Stimulated activated CD8-positive, alpha-beta memory T cell treated with anti-CD3 and anti-CD28 coated beads, Interleukin-7, amount 100 ng/mL, for 4 hours (primary cell): ENCODE data around the gene ELMOD2.
"Not testable (repeated sequence)": the region's sequence is repeated elsewhere in the genome, so short reads cannot be mapped to it uniquely, and the experiment has no call there.

Experiments used
- DNase-seq, 2 donors: peaks; one replicate each; pipeline ENCODE4 v3.0.0-alpha.2; 2020; ENCODE audit warnings: low read depth in 2 of 2

ELMOD2 gene, protein sequence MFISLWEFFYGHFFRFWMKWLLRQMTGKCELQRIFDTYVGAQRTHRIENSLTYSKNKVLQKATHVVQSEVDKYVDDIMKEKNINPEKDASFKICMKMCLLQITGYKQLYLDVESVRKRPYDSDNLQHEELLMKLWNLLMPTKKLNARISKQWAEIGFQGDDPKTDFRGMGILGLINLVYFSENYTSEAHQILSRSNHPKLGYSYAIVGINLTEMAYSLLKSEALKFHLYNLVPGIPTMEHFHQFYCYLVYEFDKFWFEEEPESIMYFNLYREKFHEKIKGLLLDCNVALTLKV

GRCh38 chr4:140523857-140524742 is at the start of gene ELMOD2:
ELMOD2 (plus strand) TSS chr4:140524168; CDS start chr4:140525429, 1,261 bp downstream.
- DNase-seq: peak; percentile 94 to 97

DNA sequence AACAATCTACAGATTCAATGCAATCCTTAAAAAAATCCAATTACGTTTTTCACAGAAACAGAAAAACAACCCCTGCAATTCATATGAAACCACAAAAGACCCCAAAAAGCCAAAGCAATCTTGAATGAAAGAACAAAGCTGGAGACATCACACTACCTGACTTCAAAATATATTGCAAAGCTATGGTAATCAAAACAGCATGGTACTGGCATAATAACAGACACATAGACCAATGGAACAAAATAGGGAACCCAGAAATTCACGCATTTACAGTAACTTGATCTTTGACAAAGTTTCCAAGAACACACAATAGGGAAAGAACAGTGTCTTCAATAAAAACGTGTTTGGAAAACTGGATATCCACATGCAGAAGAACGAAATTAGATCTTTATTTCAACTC is 40.5 kb upstream of the ELMOD2 start:
- no peak for DNase-seq

- no peak for DNase-seq
Observed at GRCh38 chr4:140485939-140486338, 38.0 kb upstream of the ELMOD2 start.

DNA sequence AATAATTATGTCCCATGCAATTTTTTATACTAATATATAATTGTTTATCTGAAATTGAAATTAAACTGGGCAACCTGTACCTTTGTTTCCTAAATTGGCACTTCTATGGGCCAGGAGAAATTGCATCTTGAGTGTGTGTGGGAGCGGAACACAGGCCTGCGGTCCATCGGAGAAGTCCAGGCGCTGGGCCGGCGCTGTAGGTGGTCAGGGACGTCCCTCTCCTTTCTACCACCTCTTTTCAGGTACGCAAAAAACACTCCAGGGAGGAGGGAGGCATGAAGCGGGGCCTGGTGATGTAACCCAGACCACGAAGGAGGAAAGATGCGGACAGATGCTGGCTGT is 26.6 kb upstream of the ELMOD2 start:
- DNase-seq: no peak

DNA sequence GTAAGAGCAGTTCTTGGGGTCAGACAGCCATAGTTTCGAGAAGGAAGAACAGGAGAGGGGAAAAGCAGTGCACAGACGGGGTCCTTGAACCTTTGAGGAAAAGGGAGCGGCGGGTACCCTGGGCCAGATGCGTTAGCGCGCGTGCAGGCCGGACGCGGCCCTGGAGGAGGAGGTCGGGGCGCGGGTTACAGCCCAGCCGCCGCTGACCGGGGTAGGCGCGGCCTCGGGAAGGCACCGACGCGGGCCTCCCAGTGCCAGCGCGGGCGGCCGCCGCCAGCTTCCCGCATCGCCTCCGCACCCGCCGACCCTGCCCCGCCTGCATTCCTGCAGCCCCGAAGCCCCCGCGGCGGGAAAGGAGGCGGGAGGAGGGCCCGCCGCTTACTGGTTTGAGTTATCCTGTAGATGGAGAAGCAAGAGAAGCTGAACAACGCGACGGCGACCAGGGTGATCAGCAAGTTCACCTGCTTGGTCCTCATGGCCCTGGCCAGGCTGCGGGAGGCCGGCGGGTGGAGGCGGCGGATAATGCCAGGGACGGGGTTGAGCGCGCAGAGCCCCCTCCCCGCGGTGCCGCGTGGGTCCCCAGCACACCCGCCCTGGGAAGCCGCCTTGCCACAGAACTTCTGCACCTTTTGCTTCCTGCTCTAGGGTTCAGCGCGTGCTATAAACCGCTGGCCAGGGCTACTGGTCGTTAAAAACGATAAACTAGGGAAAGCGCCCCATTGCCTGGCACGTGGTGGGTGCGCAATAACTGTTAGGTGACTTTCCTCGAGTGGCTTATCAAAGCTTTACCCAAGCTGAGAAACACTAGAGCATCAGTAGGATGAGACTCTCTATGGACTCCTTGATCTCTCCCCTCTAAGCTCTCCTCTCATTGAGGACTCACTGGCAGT is 26.0 kb upstream of the ELMOD2 start, which contains the start of gene MGAT4D:
TSS of gene MGAT4D (minus strand) at position 547 of the 890 bp plus-strand sequence. CDS start at position 476, 71 bp downstream.
- DNase-seq: no peak

DNA sequence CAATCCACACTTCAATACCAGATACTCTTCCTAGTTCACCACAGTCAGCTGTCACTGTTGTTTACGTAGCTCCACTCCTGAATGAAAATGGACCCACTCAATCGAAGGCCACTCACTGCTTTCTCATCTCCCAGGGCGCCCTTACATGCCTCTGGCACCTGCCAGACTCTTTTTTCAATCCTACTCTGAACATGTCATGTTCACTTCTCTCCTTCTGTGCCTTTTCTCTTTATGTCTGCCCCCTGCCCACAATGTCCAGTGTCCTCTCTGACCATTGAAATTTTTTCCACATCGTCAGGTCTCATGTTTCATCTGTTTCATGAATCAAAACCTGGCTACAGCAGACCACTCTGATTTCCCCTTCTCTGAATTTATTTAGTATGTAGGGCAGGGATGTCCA is 24.6 kb upstream of the ELMOD2 start:
- DNase-seq: no peak

DNA sequence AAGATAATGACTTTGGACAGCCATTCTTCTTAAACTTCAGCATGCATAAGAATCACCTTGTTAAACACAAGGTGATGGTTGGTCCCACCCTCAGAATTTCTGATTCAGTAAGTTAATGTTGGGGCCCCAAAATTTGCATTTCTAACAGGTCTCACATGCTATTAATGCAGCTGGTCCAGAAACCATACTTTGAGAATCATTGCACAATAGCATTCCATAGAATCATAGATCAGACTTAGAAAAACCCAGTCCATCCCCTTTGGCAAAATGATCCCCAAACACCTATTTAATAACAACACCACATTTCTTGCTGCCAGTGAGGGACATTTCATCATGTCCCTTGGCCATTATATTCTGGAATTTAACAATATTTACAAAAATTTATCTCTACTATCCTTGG is 19.7 kb upstream of the ELMOD2 start:
- DNase-seq: no peak

GRCh38 chr4:140513765-140514164 is 10.2 kb upstream of the ELMOD2 start:
- not testable (repeated sequence) for DNase-seq

- no peak for DNase-seq
Observed at GRCh38 chr4:140515423-140515822, 8.5 kb upstream of the ELMOD2 start.

GRCh38 chr4:140523370-140523856 is 555 bp upstream of the ELMOD2 start:
- no peak for DNase-seq

- no peak for DNase-seq
Observed at GRCh38 chr4:140529434-140529833, 5.5 kb downstream of the ELMOD2 start.

GRCh38 chr4:140533951-140534480 is 10.0 kb downstream of the ELMOD2 start:
- no peak for DNase-seq

GRCh38 chr4:140556372-140557085 is 32.6 kb downstream of the ELMOD2 start:
- peak in 1 of 2 donors; percentile 18 for DNase-seq

GRCh38 chr4:140557831-140558435 is 34.0 kb downstream of the ELMOD2 start:
- no peak for DNase-seq

- DNase-seq: no peak
Observed at GRCh38 chr4:140559696-140560095, 35.7 kb downstream of the ELMOD2 start.

DNA sequence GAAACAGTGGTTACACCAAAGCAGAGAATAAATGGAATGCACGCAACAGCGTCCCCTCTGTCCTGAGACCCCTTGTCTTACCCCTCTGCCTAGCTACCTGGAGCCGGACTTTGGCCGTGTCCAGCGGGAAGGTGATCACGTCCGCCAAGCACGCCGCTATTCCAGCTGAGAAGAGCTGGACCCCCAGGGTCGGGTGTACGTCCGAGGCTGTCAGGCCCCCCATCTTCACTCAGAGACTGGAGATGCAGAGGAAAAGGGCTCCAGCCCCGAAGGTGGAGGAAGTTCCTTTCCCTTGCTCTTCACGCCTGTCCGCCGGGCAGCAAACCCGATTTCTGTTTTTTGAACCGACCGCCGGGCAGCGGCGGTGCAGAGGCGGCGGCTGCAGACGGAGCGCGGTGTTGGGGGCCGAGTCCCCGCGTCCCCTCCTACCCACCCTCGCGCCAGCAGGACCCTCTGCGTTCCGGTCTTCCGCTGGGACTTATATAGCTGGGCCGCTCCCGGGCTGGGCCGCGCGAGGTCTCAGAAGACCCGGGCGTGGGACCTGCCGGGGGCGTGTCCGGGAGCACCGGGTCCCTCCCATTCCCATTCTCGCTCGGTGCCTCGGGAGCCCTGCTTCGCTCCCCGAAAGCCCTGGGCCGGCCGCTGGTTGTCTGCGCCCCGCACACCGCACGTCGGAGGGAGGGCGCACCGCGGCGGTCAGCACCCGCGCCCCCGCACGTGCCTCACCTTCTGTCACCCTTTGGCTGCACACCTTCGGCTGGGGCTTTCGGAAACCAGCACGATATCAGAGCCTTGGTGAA is 44.7 kb downstream of the ELMOD2 start, which contains the start of gene UCP1:
TSS of gene UCP1 (minus strand) at position 455 of the 800 bp plus-strand sequence. CDS start at position 223, 232 bp downstream.
- DNase-seq: no peak

DNA sequence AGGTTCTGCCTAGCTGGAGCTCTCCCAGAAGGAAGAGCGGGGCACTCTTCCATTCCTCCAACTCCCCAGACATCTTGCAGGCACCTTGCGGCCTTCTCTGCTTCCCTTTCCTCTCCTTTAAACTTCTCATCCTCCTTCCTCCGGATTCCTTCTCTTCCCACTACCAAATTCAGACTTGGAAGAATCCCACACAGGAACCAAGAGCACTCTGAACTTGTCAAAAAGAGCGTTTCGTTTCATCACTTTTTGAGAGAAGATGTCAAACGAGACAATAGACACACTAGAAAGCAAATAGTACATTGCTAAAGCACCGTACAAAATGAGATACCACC is 45.3 kb downstream of the ELMOD2 start:
- no peak for DNase-seq

DNA sequence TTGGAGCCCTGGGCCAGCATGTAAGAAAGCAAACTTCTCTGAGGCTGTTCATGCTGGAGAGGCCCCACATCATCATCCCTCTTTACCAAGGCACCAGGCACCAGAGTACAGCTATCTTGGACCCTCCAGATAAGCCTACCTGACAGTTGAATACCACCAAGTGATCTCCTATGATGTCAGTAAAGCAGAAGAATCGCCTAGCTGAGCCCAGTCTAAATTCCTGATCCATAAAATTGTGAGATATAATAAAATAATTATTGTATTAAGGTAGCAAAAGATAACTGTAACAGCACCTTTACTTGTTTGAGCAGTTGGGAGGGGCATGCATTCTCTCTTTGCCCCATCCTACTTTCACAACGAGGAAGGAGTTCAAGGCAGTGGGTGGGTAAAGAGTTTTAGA is 47.7 kb downstream of the ELMOD2 start:
- DNase-seq: no peak

- no peak for DNase-seq
Observed at GRCh38 chr4:140575489-140575888, 51.5 kb downstream of the ELMOD2 start.

- DNase-seq: no peak
Observed at GRCh38 chr4:140579278-140579677, 55.3 kb downstream of the ELMOD2 start.
